8988T (cell line): ENCODE data around the gene DLG2.
"Not testable (repeated sequence)": the region's sequence is repeated elsewhere in the genome, so short reads cannot be mapped to it uniquely, and the experiment has no call there.

Experiments used
- DNase-seq: peaks from one replicate; pipeline ENCODE4 v3.0.0; 2011

Gene DLG2

GRCh38 chr11:85627332-85627997 lies at the start of gene DLG2:
DLG2 (minus strand) TSS chr11:85627344.
- no peak for DNase-seq

DNA sequence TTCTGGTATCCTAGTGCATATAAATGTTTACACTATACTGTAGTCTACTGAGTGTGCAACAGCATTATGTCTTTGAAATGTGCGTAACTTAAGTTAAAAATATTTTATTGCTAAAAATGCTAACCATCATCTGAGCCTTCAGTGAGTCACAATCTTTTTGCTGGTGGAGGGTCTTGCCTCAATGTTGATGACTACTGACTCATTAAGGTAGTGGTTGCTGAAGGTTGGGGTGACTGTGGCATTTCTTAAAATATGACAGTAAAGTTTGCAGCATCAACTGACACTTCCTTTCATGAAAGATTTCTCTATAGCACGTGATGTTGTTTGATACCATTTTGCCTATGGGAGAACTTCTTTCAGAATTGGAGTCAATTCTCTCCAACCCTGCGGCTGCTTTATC lies 46.2 kb upstream of the DLG2 start:
- no peak for DNase-seq

DNA sequence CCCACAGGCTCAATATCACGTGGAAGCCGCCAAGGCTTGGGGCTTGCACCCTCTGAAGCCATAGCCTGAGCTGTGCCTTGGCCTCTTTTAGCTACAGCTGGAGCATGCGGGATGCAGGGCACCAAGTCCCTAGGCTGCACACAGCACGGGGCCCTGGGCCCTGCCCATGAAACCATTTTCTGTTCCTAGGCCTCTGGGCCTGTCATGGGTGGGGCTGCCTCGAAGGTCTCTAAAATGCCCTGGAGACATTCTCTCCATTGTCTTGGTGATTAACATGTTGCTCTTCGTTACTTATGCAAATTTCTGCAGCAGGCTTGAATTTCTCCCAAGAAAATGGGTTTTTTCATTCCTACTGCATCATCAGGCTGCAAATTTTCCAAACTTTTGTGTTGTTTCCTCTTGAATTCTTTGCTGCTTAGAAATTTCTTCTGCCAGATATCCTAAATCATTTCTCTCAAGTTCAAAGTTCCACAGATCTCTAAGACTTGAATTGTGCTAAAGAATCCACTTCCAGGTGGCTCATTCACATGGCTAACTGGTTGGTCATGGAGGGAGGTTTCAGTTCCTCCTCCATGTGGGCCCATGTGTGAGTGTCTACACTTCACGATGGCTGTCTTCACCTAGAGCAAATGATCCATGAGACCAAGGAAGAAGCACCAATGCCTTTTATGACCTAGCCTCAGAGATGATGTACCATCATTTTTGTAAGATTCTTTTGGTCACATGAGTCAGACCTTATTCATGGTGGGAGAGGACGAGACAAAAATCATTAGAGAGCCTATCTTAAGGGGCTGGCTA lies 45.2 kb upstream of the DLG2 start:
- DNase-seq, result no peak

DNA sequence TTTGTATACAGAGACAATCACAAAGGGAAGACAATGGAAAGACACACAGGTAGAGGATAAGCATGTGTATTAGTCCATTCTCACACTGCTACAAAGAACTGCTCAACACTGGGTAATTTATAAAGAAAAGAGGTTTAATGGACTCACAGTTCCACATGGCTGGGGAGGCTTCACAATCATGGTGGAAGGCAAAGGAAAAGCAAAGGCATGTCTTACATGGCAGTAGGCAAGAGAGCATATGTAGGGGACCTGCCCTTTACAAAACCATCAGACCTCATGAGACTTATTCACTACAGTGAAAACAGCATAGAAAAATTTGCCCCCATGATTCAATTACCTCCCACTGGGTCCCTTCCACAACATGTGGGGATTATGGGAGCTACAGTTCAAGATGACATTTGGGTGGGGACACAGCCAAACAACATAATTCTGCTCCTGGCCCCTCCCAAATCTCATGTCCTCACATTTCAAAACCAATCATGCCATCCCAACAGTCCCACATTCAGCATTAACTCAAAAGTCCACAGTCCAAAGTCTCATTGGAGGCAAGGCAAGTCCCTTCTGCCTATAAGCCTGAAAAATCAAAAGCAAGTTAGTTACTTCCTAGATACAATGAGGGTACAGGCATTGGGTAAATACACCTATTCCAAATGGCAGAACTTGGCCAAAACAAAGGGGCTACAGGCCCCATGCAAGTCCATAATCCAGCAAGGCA lies 44.0 kb upstream of the DLG2 start:
- not testable (repeated sequence) for DNase-seq

DNA sequence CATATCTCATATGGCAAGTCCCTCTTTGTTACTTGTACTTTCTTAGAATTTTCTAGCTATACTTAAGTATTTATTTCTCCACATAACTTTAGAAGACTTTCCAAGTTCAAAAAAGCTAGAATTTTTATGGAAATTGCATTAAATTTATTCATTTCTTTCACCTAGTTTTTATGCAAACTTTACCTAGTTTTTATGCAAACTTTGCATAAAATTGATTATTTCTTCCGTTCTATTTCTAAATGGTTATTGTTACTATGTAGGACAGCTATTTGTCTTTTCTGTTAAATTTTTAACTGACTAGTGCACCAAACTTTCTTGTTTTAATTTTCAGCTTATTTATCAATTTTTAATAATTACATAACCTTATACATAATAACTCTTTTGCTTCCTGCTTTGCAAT lies 41.0 kb upstream of the DLG2 start:
- DNase-seq, result no peak

DNA sequence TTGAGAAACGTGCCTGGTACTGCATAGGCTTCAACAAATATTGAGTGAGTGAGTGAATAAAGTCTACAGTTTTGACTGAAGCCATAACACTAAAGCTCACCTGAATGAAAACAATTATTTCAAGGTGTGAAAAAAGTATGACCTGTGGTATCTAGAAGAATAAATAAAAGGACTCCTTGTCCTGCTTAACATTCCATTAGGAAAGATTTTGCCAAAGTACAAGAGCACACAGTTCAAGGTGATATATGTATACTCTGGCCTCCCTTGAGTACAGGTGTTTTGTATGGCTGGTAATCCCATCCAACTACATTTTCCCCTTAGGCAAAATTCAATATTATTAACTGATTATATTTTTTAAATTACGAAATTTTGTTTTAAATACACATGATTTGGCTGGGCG lies 39.5 kb upstream of the DLG2 start:
- no peak for DNase-seq

- DNase-seq, result no peak
Measured at GRCh38 chr11:85665733-85666132, 38.6 kb upstream of the DLG2 start.

DNA sequence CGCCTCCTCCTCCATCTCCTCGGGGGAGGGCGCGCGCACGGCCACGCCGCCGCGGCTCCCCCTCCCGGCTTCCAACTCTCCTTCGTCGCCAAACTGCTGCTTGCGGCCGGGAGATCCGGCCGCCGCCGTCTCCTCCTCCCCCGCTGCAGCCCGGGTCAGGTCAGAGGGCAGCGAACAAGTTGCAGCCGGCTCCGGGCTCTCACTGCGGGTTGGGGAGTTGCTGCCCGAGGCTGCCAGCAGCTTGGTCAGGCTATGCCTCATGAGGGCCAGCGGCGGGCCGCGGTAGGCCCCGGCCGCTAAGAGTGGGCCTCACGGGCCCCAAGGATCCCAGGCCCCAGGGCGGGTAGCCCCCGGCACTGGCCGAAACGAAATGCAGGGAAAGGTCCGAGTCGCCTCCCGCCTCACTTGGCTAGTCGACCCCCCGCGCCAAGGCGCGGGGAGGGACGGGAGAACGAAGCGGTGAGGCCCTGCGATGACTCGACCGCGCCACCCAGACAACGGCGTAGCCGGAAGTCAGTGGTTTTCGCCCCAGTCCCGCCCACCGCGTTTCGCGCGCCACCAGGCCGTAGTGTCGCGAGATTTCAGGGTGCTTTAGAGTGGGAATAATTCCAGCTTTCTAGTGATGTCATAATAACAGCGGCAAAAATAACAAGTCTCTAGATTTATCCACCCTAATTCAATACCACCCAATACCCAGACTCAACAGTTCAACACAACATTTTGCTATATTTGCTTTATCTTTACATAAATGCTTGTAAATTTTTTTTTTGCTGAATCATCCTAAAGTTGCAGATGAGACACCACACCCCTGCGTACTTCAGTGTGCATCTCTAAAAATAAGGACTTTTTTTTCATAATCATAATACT lies 37.7 kb upstream of the DLG2 start, which contains the start of gene CREBZF:
CREBZF (minus strand) TSS at position 515 of the 867 bp plus-strand sequence; CDS start at position 261, 254 bp downstream.
- DNase-seq, result peak; percentile 85

DNA sequence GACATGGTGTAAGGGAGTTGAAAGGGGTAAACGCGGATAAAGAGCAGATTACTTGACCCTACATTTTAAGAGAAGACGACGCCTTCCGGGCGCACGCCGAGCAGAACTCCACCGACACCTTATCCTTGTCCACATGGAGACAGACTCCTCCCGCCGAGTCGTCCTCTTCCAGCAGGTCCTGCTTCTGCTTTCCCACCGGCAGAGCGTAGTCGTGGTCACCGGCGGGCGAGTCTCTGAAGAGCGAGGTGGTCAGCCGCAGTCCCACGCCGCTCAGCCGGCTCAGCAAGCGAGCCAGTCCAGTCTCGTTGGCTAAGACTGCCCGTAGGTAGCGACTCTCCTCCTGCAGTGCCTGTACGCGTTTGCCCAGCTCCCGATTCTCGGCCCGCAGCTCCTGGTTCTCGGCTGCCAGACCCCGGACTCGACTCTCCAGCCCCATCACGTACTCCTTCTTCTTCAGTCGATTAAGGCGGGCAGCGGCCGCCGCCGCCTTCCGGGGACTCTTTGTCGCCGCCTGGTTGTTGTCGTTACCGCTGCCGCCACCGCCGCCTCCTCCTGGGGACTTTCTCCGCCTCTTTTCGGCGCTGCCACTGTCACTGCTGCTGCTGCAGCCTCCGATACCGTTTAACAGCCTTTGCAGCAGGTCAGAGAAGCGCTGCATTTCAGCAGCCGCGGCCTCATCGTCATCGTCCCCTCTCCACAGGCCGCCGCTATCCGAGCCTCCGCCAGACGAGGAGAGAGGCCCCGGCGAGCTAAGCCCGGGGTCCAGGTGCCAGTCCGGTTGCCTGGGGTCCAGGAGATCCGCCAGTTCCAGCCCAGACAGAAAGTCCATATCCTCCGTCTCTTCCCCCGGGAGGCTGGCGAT lies 36.8 kb upstream of the DLG2 start:
- peak; percentile 47 for DNase-seq

DNA sequence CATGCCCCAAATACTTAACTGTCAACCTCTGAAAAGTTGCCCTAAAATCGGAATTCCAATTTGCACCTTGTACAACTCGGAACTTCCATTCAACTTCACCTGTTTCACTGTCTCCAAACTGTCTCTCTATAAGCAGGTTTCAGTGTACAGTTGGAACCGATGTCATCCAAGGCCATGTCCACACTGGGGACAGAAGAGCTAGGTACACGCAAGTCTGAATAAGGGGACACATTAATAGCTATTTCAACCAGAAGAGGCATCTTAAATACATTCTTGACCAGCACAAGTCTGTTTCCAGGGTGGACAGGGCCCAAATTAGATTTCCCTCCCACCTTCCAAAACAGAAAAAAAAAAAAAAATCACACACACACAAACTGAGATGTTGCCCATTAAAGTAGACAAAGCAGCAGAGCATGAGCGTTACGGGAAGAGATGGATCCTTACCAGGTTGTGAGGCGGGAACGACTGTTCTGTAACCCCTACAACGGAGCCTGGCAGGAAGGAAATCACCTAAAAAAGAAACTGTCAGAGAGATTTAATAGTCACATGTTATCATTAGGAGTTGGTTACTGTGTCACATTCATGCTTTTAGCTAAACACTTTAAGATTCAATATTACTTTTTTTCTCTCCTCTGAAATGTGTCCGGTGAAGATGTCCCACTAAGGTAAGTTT lies 36.1 kb upstream of the DLG2 start:
- DNase-seq, result no peak

DNA sequence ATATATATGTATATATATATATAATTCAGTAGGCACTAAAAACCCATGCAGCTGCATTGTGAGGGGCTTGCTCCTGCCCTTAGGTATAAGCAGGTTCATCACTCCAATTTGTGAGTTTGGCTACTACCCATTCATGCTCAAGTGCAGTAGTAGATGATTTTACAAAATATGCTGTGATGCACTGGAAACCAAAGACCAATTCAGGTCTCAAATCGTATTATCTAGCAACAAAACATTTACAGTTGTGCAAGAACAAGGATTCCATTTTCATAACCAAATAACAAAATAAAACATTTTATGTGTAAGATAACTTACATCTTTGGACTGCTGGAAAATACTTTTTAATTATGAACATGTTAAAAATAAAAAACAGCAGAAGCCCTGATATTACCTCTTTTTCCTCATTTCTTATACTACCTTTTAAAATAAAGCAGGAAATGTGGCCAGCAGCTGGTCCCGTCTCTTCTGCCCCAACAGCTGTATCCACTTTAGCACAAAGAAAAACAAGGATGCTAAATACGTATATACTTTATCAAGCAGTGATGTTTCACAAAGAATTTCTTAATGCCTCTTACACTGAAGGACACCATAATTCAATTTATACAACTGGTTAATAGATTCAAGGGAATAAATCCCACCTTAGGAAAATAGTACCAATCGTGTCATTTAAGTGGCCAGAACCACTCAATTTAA lies 35.0 kb upstream of the DLG2 start:
- no peak for DNase-seq

- no peak for DNase-seq
Measured at GRCh38 chr11:85658180-85658579, 31.0 kb upstream of the DLG2 start.

- DNase-seq, result no peak
Measured at GRCh38 chr11:85656777-85657176, 29.6 kb upstream of the DLG2 start.

- DNase-seq, result not testable (repeated sequence)
Measured at GRCh38 chr11:85654343-85654742, 27.2 kb upstream of the DLG2 start.

DNA sequence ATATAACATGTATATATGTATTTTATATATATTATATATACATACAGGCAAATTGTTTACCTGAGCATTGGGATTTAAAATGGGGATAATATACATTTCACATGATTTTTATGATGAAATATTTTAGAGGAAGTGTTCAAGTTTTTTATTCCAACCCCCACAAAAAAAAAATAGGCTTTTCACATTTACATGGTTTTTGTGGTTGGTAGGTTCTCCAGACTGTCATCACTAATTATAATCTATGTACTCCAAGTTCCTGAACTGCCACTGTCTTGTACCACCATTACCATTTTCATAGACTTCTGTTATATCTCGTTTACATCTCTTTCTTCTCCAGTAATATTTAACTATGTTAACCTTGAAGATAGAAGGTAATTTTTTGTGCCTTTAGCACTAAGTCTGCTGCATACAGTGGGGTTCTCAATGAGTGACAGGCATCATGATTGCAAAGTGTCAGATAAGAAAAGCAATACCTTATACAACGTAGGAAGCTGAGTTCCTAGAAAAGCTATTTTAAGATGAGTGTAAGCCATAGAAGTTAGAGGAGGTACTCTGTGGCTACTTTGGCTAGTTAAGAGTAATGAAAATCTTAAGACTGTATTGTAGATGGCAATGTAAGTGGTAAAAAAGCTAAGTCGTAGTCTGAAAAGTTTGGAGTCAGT lies 25.8 kb upstream of the DLG2 start:
- no peak for DNase-seq

DNA sequence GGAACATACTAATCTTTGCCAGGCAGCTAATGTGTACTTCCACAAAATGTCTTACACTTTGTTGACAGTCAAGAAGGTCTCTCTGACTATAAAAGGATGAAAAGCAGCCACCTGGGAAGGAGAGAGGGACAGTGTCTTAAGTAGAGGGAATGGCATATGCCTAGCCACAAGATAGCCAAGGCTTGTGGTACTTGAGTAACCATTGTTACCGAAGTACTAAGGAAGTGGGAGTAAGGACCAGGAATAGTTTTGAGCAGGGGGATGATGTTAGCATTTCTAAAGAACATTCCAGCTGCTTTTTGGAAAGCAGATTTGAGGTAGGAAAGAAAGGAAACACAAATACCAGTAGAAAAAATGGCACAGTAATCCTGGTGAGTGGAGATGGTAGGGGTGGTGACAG lies 24.0 kb upstream of the DLG2 start:
- no peak for DNase-seq

- DNase-seq, result peak; percentile 41
Measured at GRCh38 chr11:85647604-85648299, 20.6 kb upstream of the DLG2 start, which contains the start of gene TMEM126A. TMEM126A (plus strand) TSS chr11:85647967; CDS start chr11:85650256, 2,289 bp downstream.

DNA sequence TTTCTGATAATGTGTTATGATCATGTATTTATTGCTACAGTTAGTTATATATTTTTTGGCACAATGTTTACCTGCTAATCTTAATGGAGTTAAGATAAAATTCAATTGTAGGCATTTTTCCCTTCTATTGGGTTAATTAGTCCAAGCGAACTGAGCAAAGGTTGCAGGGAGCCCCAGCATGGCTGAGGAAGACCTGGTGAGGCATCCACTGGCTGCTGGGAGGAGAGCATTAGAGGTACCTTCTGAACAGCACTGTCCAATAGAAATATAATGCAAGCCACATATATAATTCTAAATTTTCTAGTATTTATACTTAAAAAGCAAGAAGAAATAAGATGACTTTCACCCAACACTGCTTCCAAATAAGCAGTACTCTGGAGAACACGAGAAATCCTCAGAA lies 19.9 kb upstream of the DLG2 start:
- DNase-seq, result no peak

DNA sequence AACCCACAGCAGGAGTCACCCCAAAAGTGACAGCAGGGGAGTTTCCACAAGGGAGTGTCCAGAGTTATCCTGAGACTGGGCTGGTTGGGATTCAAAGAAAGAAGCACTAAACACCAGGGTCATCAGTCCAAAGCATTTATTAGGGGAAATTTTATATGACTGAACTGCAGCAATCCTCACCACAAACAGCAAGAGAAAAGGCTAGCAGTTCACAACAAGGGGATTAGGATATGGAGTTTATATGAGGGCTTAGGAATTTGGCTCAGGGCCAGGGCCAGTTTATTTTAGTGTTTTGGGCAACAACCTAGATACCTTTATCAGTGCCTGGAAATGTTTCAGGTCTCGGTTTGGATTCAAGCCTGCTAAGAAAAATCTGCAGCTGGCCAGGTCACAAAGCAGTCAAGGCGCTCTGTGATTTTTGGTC lies 16.1 kb upstream of the DLG2 start:
- no peak for DNase-seq
